H1 (cell line): ENCODE measurements around the gene PLCB4. TPM values are rescaled to one million over a fixed set of nuclear protein-coding genes. Genes with fewer than 3 reads are reported as not detected.

Experiments used
- CTCF ChIA-PET: fragments of 300-600 bp; sonication (Branson Sonifier 250); formaldehyde crosslinking; loops from one replicate; lab custom pipeline; 2021; ENCODE audit not compliant: partially characterized antibody; lab: Charles Lee
- POLR2A ChIA-PET: fragments of 300-600 bp; sonication (Branson Sonifier 250); formaldehyde crosslinking; loops from one replicate; lab custom pipeline; 2021; ENCODE audit warnings: inconsistent platforms; ENCODE audit not compliant: partially characterized antibody; lab: Charles Lee
- DNase-seq, 2 experiments: peaks; one replicate each; pipeline versions ENCODE4 v3.0.0 to v3.0.0-alpha.2; 2010 to 2022; ENCODE audit warnings: low spot score in 2 of 2, low read depth in 1 of 2, mixed read lengths in 1 of 2
- FAIRE-seq: peaks from 2 replicates; lab custom pipeline; 2011; peaks lifted over from hg19 to GRCh38; lab: Jason Lieb, UNC
- H2AFZ ChIP-seq: 2 replicates; pipeline ENCODE4 v1.8.1; 2012; ENCODE audit warnings: low read length, inconsistent platforms
- H2AK5ac ChIP-seq: 2 replicates; pipeline ENCODE4 v1.6.1; 2013; ENCODE audit warnings: low read depth, low read length
- H2BK120ac ChIP-seq: replicated peaks from 2 replicates; pipeline ENCODE3; 2013; ENCODE audit warnings: low read depth, low read length, inconsistent platforms
- H2BK12ac ChIP-seq: 2 replicates; pipeline ENCODE4 v1.6.1; 2013; ENCODE audit warnings: low read depth, low read length
- H2BK15ac ChIP-seq: 2 replicates; pipeline ENCODE4 v1.6.1; 2013; ENCODE audit warnings: low read length
- H2BK20ac ChIP-seq: 2 replicates; pipeline ENCODE4 v1.6.1; 2013; ENCODE audit warnings: low read length
- H2BK5ac ChIP-seq: 2 replicates; pipeline ENCODE4 v1.6.1; 2013; ENCODE audit warnings: low read depth, low read length
- H3K14ac ChIP-seq: 2 replicates; pipeline ENCODE4 v1.6.1; 2013; ENCODE audit warnings: inconsistent platforms; ENCODE audit not compliant: insufficient read length
- H3K18ac ChIP-seq: 2 replicates; pipeline ENCODE4 v1.6.1; 2013; ENCODE audit warnings: low read length; ENCODE audit errors: extremely low read depth
- H3K23ac ChIP-seq: 2 replicates; pipeline ENCODE4 v1.6.1; 2013; ENCODE audit warnings: inconsistent platforms; ENCODE audit not compliant: insufficient read length
- H3K23me2 ChIP-seq: 2 replicates; pipeline ENCODE4 v1.6.1; 2013; ENCODE audit warnings: low read depth, low read length
- H3K27ac ChIP-seq: 2 replicates; pipeline ENCODE4 v1.6.1; 2011; ENCODE audit warnings: low read depth, low read length, inconsistent platforms
- H3K27me3 ChIP-seq, 4 experiments: replicated peaks in 1 of 4; 1 replicate in 1 of 4; 2 replicates in 3 of 4; pipeline versions ENCODE4 v1.6.1 to v1.8.1; 2011 to 2013; ENCODE audit warnings: low read length in 3 of 4, mild to moderate bottlenecking in 3 of 4, inconsistent platforms in 2 of 4, mixed read lengths in 2 of 4, moderate library complexity in 1 of 4; ENCODE audit not compliant: control insufficient read depth in 3 of 4, insufficient read depth in 3 of 4; ENCODE audit errors: extremely low read depth in 1 of 4
- H3K36me3 ChIP-seq, 4 experiments: 2 replicates each; pipeline versions ENCODE4 v1.6.1 to v1.8.1; 2011 to 2013; ENCODE audit warnings: mild to moderate bottlenecking in 4 of 4, low read length in 3 of 4, moderate library complexity in 2 of 4, control low read depth in 1 of 4, inconsistent platforms in 1 of 4; ENCODE audit not compliant: insufficient read depth in 4 of 4, control insufficient read depth in 2 of 4
- H3K4ac ChIP-seq: replicated peaks from 2 replicates; pipeline ENCODE3; 2013; ENCODE audit warnings: low read length, low read depth, mixed read lengths, inconsistent platforms; ENCODE audit not compliant: insufficient read length
- H3K4me1 ChIP-seq, 4 experiments: replicated peaks in 1 of 4; 1 replicate in 1 of 4; 2 replicates in 3 of 4; pipeline versions ENCODE4 v1.6.1 to v1.8.1; 2011 to 2013; ENCODE audit warnings: low read length in 3 of 4, inconsistent platforms in 2 of 4, mixed read lengths in 1 of 4; ENCODE audit not compliant: insufficient read depth in 4 of 4, control insufficient read depth in 3 of 4
- H3K4me2 ChIP-seq, 2 experiments: 2 replicates each; pipeline versions ENCODE4 v1.6.1 to v1.8.1; 2011 to 2013; ENCODE audit warnings: low read depth in 2 of 2, low read length in 2 of 2, control low read depth in 1 of 2, inconsistent platforms in 1 of 2, mild to moderate bottlenecking in 1 of 2; ENCODE audit not compliant: insufficient read depth in 1 of 2
- H3K4me3 ChIP-seq, 4 experiments: fragments of 200-600, 300-600 bp in 1 of 4; sonication (generic), shearing (Covaris generic), sonication (Bioruptor Twin) in 1 of 4; 2 replicates each; pipeline versions ENCODE4 v1.5.1 to v1.8.1; 2011 to 2016; ENCODE audit warnings: low read length in 4 of 4, low read depth in 3 of 4, control low read depth in 2 of 4, inconsistent platforms in 2 of 4, mild to moderate bottlenecking in 2 of 4, mixed read lengths in 1 of 4, moderate library complexity in 1 of 4; ENCODE audit not compliant: insufficient read depth in 2 of 4; ENCODE audit errors: extremely low read depth in 1 of 4
- H3K56ac ChIP-seq: replicated peaks from 2 replicates; pipeline ENCODE3; 2013; ENCODE audit warnings: low read depth, mild to moderate bottlenecking, mixed read lengths, low read length, inconsistent platforms; ENCODE audit not compliant: insufficient read length
- H3K79me1 ChIP-seq: 2 replicates; pipeline ENCODE4 v1.6.1; 2013; ENCODE audit warnings: low read depth, low read length, control low read depth
- H3K79me2 ChIP-seq, 2 experiments: 2 replicates each; pipeline versions ENCODE4 v1.6.1 to v1.8.1; 2012 to 2013; ENCODE audit warnings: low read length in 2 of 2, mild to moderate bottlenecking in 2 of 2, inconsistent platforms in 1 of 2; ENCODE audit not compliant: insufficient read depth in 2 of 2, control insufficient read depth in 1 of 2
- H3K9ac ChIP-seq, 4 experiments: replicated peaks in 1 of 4; 1 replicate in 1 of 4; 2 replicates in 3 of 4; pipeline versions ENCODE4 v1.6.1 to v1.8.1; 2011 to 2013; ENCODE audit warnings: low read depth in 3 of 4, low read length in 3 of 4, control low read depth in 2 of 4, mild to moderate bottlenecking in 2 of 4, moderate library complexity in 2 of 4, inconsistent platforms in 1 of 4; ENCODE audit errors: extremely low read depth in 1 of 4
- H3K9me3 ChIP-seq, 2 experiments: 2 replicates each; pipeline versions ENCODE4 v1.6.1 to v1.8.1; 2012 to 2013; ENCODE audit warnings: mild to moderate bottlenecking in 2 of 2, moderate library complexity in 2 of 2, control low read depth in 1 of 2, inconsistent platforms in 1 of 2, low read depth in 1 of 2, low read length in 1 of 2, mixed read lengths in 1 of 2; ENCODE audit not compliant: insufficient read depth in 2 of 2
- H4K20me1 ChIP-seq, 2 experiments: replicated peaks in 1 of 2; 2 replicates each; pipeline versions ENCODE3 to v1.8.1; 2011 to 2013; ENCODE audit warnings: inconsistent platforms in 2 of 2, low read length in 2 of 2, mild to moderate bottlenecking in 1 of 2; ENCODE audit not compliant: insufficient read depth in 2 of 2, control insufficient read depth in 1 of 2
- H4K5ac ChIP-seq: 2 replicates; pipeline ENCODE4 v1.6.1; 2013; ENCODE audit warnings: low read length, low read depth, mixed read lengths, inconsistent platforms; ENCODE audit not compliant: insufficient read length
- H4K8ac ChIP-seq: 2 replicates; pipeline ENCODE4 v1.8.0; 2013; ENCODE audit warnings: mild to moderate bottlenecking, moderate library complexity, low read length, inconsistent platforms; ENCODE audit not compliant: insufficient read depth; ENCODE audit errors: extremely low read depth
- H4K91ac ChIP-seq: replicated peaks from 2 replicates; pipeline ENCODE3; 2013; ENCODE audit warnings: low read length, mixed read lengths, inconsistent platforms; ENCODE audit not compliant: insufficient read length
- CBX8 ChIP-seq: fragments of 300-800, 300-1000 bp; sonication (generic); IDR thresholded peaks from 2 replicates; pipeline ENCODE4 v1.7.1; 2016; ENCODE audit warnings: low read depth, low read length, borderline replicate concordance
- CEBPB ChIP-seq: IDR thresholded peaks from 2 replicates; pipeline ENCODE4 v1.6.1; 2012; ENCODE audit warnings: low read depth, low read length
- CTCF ChIP-seq, 3 experiments: IDR thresholded peaks; 1 replicate in 2 of 3; 2 replicates in 1 of 3; pipeline versions ENCODE4 v1.5.1 to v1.6.1; 2011; ENCODE audit warnings: low read length in 3 of 3, mild to moderate bottlenecking in 3 of 3, inconsistent platforms in 2 of 3, low read depth in 1 of 3, moderate library complexity in 1 of 3; ENCODE audit not compliant: insufficient read depth in 1 of 3; ENCODE audit errors: control extremely low read depth in 1 of 3
- EP300 ChIP-seq, 2 experiments: IDR thresholded peaks; 1 replicate in 1 of 2; 2 replicates in 1 of 2; pipeline ENCODE4 v1.6.1; 2011 to 2012; ENCODE audit warnings: low read depth in 2 of 2, low read length in 2 of 2, mild to moderate bottlenecking in 2 of 2, borderline replicate concordance in 1 of 2, inconsistent platforms in 1 of 2, moderate library complexity in 1 of 2
- FOSL1 ChIP-seq: IDR thresholded peaks from 2 replicates; pipeline ENCODE4 v1.6.1; 2011; ENCODE audit warnings: mild to moderate bottlenecking, low read depth, low read length, moderate library complexity; ENCODE audit not compliant: insufficient read depth
- NANOG ChIP-seq: IDR thresholded peaks from 2 replicates; pipeline ENCODE4 v1.6.1; 2011; ENCODE audit warnings: low read length, low read depth, mild to moderate bottlenecking, inconsistent platforms; ENCODE audit not compliant: insufficient read depth, poor library complexity, severe bottlenecking
- POLR2A ChIP-seq, 2 experiments: IDR thresholded peaks; 1 replicate in 1 of 2; 2 replicates in 1 of 2; pipeline ENCODE4 v1.6.1; 2011; ENCODE audit warnings: low read depth in 2 of 2, low read length in 2 of 2, mild to moderate bottlenecking in 2 of 2; ENCODE audit errors: control extremely low read depth in 1 of 2
- SAP30 ChIP-seq: fragments of 300-600 bp; sonication (generic); IDR thresholded peaks from 2 replicates; pipeline ENCODE4 v1.7.1; 2012; ENCODE audit warnings: low read length, moderate library complexity, mild to moderate bottlenecking, inconsistent platforms; ENCODE audit not compliant: insufficient read depth, insufficient replicate concordance
- TBP ChIP-seq: IDR thresholded peaks from 2 replicates; pipeline ENCODE4 v1.6.1; 2011; ENCODE audit warnings: low read depth, low read length, improper control_type of control experiment
- WGBS, 2 experiments: shearing (Covaris generic) in 1 of 2; methylation state at CpG; one replicate each; pipeline versions ENCODE4 v1.1.6 to v1.1.7; 2013 to 2015; ENCODE audit warnings: low lambda C conversion rate in 2 of 2, mixed read lengths in 2 of 2, inconsistent platforms in 1 of 2, low coverage in 1 of 2, missing lambda C conversion rate in 1 of 2; ENCODE audit not compliant: insufficient replicate concordance in 2 of 2, insufficient coverage in 1 of 2, insufficient read length in 1 of 2; ENCODE audit errors: extremely low coverage in 1 of 2, missing lambda C conversion rate in 1 of 2; 5-methylcytosine and 5-hydroxymethylcytosine counted together
- polyA plus RNA-seq, 7 experiments: library from polyadenylated mRNA; depleted of rRNA in 3 of 7; stranded (reverse) in 5 of 7; unstranded in 2 of 7; fragments of >200 nt in 5 of 7; fragments of 200-250 nt in 2 of 7; gene quantifications; 1 replicate in 5 of 7; 2 replicates in 1 of 7; 4 replicates in 1 of 7; pipeline versions ENCODE4 v1.2.1 to v1.2.3, GENCODE V29; 2011 to 2013; ENCODE audit warnings: missing spikeins in 2 of 7, mixed read lengths in 2 of 7
- total RNA-seq: library from RNA; stranded (reverse); fragmentation: NEBNext Ultra II Directional; extraction: Animal tissue kit (Norgen Biotek cat#: 25700); gene quantifications from 2 replicates; pipeline ENCODE4 v1.2.1, GENCODE V29; 2021

PLCB4 gene
- total and polyA plus RNA-seq, 2 of the 8 experiments (the other 6 are each of a cell fraction or from before 2014, with no cell fraction given) = 3.2 to 14.1 TPM

- Histone ChIP-seq H3K4ac (no peak overlapping the region), H3K4me3 (peak overlapping the region; percentile 0 to 55 (median 15); a peak in 6 of 8 replicates), H3K9ac (no peak overlapping the region), H3K14ac (no peak overlapping the region), H3K79me2 (no peaks in the 10 kb centered on the region), H4K8ac (no peak overlapping the region; the same call in none of the 2 replicates), H3K56ac (no peak overlapping the region), H3K36me3 (no peaks in the 10 kb centered on the region), H4K20me1 (peaks cover 0 to 5% of the 10 kb centered on the region in 2 experiments), H3K79me1 (no peaks in the 10 kb centered on the region), H2AK5ac (no peak overlapping the region), H2BK120ac (no peak overlapping the region), H3K27me3 (peaks cover 56 to 82% (median 74%) of the 10 kb centered on the region in 4 experiments), H3K23me2 (peaks cover 7% of the 10 kb centered on the region; the same call in 1 of the 2 replicates), H3K4me1 (peaks cover 3 to 25% (median 15%) of the 10 kb centered on the region in 4 experiments), H2BK5ac (no peak overlapping the region), H2BK20ac (no peak overlapping the region), H3K4me2 (peak overlapping the region; percentile 80 to 82), H4K5ac (no peak overlapping the region), H2AFZ (peak overlapping the region; percentile 27; the same call in 1 of the 2 replicates), H3K23ac (no peak overlapping the region), H3K18ac (no peak overlapping the region), H3K9me3 (no peaks in the 10 kb centered on the region), H4K91ac (no peak overlapping the region), H3K27ac (no peak overlapping the region), H2BK12ac (0 out of 2 replicates have a peak overlapping the region, but pooled peaks have one; percentile 11), H2BK15ac (no peak overlapping the region)
- DNase-seq = peak in 1 of 2 experiments; percentile 66
- POLR2A ChIA-PET = no interaction called here
- CTCF ChIA-PET = interaction anchor here (1.0 to 7.8 kb wide), 3 partner anchors 11 to 110 kb away, joined by 4 to 79 read pairs (median 4); partner anchors contain the start of gene LAMP5
- WGBS, 2 experiments = 2% methylated on average over 28 of the region's 37 CpGs; no CpG with 5 or more reads in 1 of the 2 experiments
- no peak for FAIRE-seq
- TF ChIP-seq EP300 (IDR thresholded peaks at IDR 0.05; ENCODE audit: borderline replicate concordance in 1 of 2, low read depth in 2 of 2, low read length in 2 of 2) (no peak), FOSL1 (no peak), CTCF (IDR thresholded peaks at IDR 0.05; ENCODE audit: control extremely low read depth in 1 of 3, insufficient read depth in 1 of 3, low read depth in 1 of 3, low read length in 3 of 3) (no peak), POLR2A (IDR thresholded peaks at IDR 0.05; ENCODE audit: control extremely low read depth in 1 of 2, low read depth in 2 of 2, low read length in 2 of 2) (no peak), CBX8 (no peak), TBP (0 out of 2 replicates have a peak, but pooled peaks have one; percentile 19), SAP30 (no peak), CEBPB (no peak), NANOG (no peak)
These were observed 438.8 kb downstream of the PLCB4 start for GRCh38 chr20:9507544-9508239.
